ENCODE data around the gene CREG1.
"Not testable (repeated sequence)": the region's sequence is repeated elsewhere in the genome, so short reads cannot be mapped to it uniquely, and the experiment has no call there.

The CREG1 gene

GRCh38 chr1:167553136-167554027 lies at the start of gene CREG1:
Gene CREG1, minus strand, starts transcription at chr1:167553762.
- in situ Hi-C loops (cut with HindIII; ENCODE audit: low sequenced_read_pairs), result no loop called here

DNA sequence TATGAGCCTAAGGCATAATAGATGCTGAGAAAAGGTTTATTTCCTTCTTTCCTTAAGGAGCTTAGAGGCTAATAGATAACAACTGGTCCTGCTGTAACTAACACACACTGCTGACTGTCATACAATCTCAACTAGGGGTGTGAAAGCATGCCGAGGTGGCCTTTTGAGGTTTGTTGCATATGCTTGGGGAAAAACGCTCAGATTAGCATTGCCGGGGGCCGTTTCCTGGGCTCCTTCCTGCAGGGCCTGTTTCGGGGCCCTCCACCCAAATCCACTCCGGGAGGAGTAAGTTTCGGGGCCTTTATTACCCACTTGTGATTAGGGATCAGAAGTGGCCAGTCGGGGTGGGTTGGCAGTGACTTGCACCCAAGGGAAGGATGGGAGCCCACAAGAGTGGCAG lies 49.3 kb upstream of the CREG1 start:
- in situ Hi-C loops (cut with HindIII; ENCODE audit: low sequenced_read_pairs), result no loop called here

GRCh38 chr1:167601442-167602383 lies 48.2 kb upstream of the CREG1 start:
- in situ Hi-C loops (cut with HindIII; ENCODE audit: low sequenced_read_pairs), result no loop called here

- in situ Hi-C loops (cut with HindIII; ENCODE audit: low sequenced_read_pairs), result no loop called here
Measured at GRCh38 chr1:167599957-167600581, 46.5 kb upstream of the CREG1 start.

- in situ Hi-C loops (cut with HindIII; ENCODE audit: low sequenced_read_pairs), result no loop called here
Measured at GRCh38 chr1:167594822-167595221, 41.3 kb upstream of the CREG1 start.

- in situ Hi-C loops (cut with HindIII; ENCODE audit: low sequenced_read_pairs), result no loop called here
Measured at GRCh38 chr1:167593860-167594259, 40.3 kb upstream of the CREG1 start.

GRCh38 chr1:167592475-167592874 lies 38.9 kb upstream of the CREG1 start:
- in situ Hi-C loops (cut with HindIII; ENCODE audit: low sequenced_read_pairs), result no loop called here

DNA sequence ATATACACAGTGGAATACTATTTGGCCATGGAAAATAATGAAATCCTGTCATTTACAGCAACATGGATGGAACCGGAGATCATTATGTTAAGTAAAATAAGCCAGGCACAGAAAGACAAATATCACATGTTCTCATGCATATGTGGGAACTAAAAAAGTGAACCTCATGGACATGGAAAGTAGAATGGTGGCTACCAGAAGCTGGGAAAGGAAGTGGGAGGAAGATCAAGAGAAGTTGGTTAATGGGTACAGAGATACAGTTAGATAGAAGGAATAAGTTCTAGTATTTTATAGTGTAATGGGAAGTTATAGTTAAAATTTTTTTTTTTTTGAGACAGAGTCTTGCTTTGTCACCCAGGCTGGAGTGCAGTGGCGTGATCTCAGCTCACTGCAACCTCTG lies 34.8 kb upstream of the CREG1 start:
- in situ Hi-C loops (cut with HindIII; ENCODE audit: low sequenced_read_pairs), result no loop called here

GRCh38 chr1:167587872-167588271 lies 34.3 kb upstream of the CREG1 start:
- in situ Hi-C loops (cut with HindIII; ENCODE audit: low sequenced_read_pairs), result no loop called here

- in situ Hi-C loops (cut with HindIII; ENCODE audit: low sequenced_read_pairs), result no loop called here
Measured at GRCh38 chr1:167587342-167587741, 33.8 kb upstream of the CREG1 start.

- in situ Hi-C loops (cut with HindIII; ENCODE audit: low sequenced_read_pairs), result no loop called here
Measured at GRCh38 chr1:167584581-167584980, 31.0 kb upstream of the CREG1 start.

DNA sequence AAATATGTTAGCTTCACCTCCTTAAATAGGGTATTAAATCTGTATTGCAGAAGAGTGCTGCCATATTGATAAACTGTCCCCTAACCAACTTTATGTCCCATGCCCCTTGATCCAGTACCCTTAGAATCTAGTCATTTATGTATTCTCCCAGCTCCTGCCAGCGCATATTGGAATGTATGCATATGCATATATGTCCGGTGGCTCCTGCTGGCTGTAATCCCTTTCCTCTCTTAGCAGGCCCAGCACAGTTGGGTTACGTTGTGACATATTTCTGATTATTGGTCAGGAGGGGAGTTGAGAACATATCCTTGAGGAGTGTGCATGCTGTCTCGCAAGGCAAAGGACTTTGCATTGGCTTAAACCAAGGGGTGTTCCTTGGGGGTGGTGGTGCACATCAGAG lies 29.2 kb upstream of the CREG1 start:
- in situ Hi-C loops (cut with HindIII; ENCODE audit: low sequenced_read_pairs), result no loop called here

- in situ Hi-C loops (cut with HindIII; ENCODE audit: low sequenced_read_pairs), result no loop called here
Measured at GRCh38 chr1:167582064-167582463, 28.5 kb upstream of the CREG1 start.

- in situ Hi-C loops (cut with HindIII; ENCODE audit: low sequenced_read_pairs), result no loop called here
Measured at GRCh38 chr1:167579986-167580385, 26.4 kb upstream of the CREG1 start.

DNA sequence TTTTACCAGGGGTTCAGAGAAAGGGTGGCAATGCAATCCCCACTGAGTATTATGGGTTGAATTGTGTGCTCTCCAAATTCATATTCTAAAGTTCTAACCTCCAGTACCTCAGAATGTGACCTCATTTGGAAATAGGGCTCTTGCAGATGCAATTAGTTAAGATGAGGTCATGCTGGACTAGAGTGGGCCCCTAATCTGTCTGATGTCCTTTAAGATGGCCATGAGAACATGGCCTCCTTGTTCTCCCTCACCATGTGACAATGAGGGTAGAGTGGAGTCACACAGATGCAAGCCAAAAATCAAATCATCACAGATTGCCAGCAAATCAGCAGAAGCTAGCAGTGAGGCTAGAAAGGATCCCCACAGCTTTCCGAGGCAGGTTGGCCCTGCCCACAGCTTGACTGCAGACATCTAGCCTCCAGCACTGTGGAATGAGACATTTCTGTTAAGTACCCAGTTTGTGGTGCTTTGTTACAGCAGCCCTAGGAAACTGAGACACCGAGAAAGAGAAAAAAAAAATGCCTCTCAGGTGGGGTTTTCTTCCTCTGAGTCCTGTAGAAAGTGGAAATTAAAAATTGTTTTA lies 25.5 kb upstream of the CREG1 start:
- in situ Hi-C loops (cut with HindIII; ENCODE audit: low sequenced_read_pairs), result no loop called here

- in situ Hi-C loops (cut with HindIII; ENCODE audit: low sequenced_read_pairs), result no loop called here
Measured at GRCh38 chr1:167575649-167576048, 22.1 kb upstream of the CREG1 start.

DNA sequence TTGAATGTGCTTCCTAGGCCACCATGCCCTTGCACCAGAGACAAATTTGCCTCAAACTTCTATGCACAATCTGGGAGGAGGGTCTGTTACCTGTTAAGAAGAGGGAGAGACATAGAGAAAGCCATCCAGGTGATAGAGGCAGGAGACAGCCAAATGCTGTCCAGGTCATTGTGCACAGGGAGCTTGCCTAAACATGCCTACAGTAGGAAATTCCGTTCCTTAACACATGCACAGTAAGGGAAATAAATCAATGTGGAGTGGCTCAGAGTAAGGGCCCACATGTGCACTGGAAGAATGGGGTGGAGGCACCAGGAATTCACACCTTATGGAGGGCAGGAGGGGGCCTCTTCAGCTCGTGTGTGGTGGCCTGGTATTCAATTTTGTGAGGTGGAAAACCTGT lies 19.5 kb upstream of the CREG1 start:
- in situ Hi-C loops (cut with HindIII; ENCODE audit: low sequenced_read_pairs), result no loop called here

DNA sequence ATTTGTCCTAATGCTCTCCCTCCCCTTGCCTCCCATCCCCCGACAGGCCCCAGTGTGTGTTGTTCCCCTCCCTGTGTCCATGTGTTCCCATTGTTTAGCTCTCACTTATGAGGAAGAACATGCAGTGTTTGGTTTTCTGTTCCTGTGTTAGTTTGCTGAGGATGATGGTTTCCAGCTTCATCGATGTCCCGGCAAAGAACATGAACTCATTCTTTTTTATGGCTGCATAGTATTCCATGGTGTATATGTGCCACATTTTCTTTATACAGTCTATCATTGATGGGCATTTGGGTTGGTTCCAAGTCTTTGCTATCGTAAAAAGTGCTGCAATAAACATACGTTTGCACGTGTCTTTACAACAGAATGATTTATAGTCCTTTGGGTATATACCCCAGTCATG lies 17.1 kb upstream of the CREG1 start:
- in situ Hi-C loops (cut with HindIII; ENCODE audit: low sequenced_read_pairs), result not testable (repeated sequence)

GRCh38 chr1:167567663-167568062 lies 14.1 kb upstream of the CREG1 start:
- in situ Hi-C loops (cut with HindIII; ENCODE audit: low sequenced_read_pairs), result loop anchor here (10.0 kb wide), 1 partner anchor 57 kb away; no protein-coding TSS in a partner anchor

DNA sequence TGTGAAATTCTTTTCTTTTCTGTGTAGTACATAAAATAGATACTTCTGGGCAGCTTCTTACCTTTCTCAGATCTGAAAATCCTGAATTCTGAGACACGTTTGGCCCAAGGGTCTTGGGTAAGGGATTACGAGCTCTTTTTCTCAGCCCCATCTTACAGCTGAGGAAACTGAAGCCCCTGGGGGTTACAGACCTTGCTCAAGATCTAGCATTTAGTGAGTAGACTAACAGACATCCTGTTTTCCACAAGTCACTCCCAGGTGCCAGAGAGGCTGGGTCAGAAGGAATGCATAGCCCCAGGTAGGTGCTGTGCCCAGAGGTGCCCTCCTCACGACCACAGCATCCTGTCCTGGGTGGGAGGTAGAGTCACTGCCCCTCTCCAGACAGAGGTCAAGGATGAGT lies 13.2 kb upstream of the CREG1 start:
- in situ Hi-C loops (cut with HindIII; ENCODE audit: low sequenced_read_pairs), result loop anchor here (10.0 kb wide), 1 partner anchor 58 kb away; no protein-coding TSS in a partner anchor

DNA sequence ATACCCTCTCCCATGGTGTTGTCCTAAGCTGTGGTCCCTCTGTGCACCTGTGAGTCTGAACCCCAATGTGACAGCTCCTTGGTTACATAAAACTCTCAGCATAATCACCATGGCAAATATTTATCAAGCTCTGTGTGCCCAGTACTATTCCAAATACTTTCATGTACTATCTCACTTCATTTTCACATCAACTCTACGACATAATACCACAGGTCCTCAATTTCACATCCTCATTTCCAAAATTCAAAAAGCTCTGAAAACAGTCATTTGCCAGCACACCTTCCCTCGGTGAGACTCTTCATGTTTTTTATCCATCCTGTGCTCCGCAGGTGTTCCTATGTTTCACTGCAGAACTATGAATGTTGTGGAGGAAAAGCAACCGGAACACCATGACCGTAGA lies 12.4 kb upstream of the CREG1 start:
- in situ Hi-C loops (cut with HindIII; ENCODE audit: low sequenced_read_pairs), result loop anchor here (10.0 kb wide), 1 partner anchor 59 kb away; no protein-coding TSS in a partner anchor

Data from DLD1 (cell line).